ENCODE data around the gene SLC22A6. TPM values are rescaled to one million over a fixed set of nuclear protein-coding genes. Genes with fewer than 3 reads are reported as not detected.

SLC22A6 gene
- total RNA-seq, 1 donor: not detected

- Histone ChIP-seq H3K4me1 (ENCODE audit: insufficient read depth, low read length) (no peaks in the 10 kb centered on the region), H3K4me2 (ENCODE audit: insufficient read depth, low read length) (no peak within 1 kb of the TSS), H3K27ac (ENCODE audit: low read depth, low read length) (no peak within 1 kb of the TSS), H3K36me3 (ENCODE audit: insufficient read depth, low read length) (no peaks in the 10 kb centered on the region), H3K9me3 (ENCODE audit: low read depth, low read length) (no peaks in the 10 kb centered on the region), H4K20me1 (ENCODE audit: insufficient read depth, low read length) (no peaks in the 10 kb centered on the region), H3K79me2 (ENCODE audit: insufficient read depth, low read length) (no peaks in the 10 kb centered on the region), H3K4me3 (ENCODE audit: insufficient read depth, low read length) (no peak within 1 kb of the TSS), H3K27me3 (ENCODE audit: insufficient read depth, low read length) (peaks cover 9% of the 10 kb centered on the region), H2AFZ (ENCODE audit: low read length) (no peak within 1 kb of the TSS)
- no peak for TF ChIP-seq CTCF (IDR thresholded peaks at IDR 0.05; ENCODE audit: extremely low read depth, low read depth, low read length)
- no peak for DNase-seq (ENCODE audit: insufficient read length, low spot score, missing footprints)
These were observed 30.9 kb upstream of the SLC22A6 start, which contains the start of gene SLC22A8 for GRCh38 chr11:63015521-63016215. Gene SLC22A8, minus strand, starts transcription at chr11:63015841. Its CDS starts 883 bp downstream, at chr11:63014958.

- Histone ChIP-seq H3K79me2 (ENCODE audit: insufficient read depth, low read length) (no peaks in the 10 kb centered on the region), H2AFZ (ENCODE audit: low read length) (no peak overlapping the region), H3K27me3 (ENCODE audit: insufficient read depth, low read length) (peaks cover 9% of the 10 kb centered on the region), H4K20me1 (ENCODE audit: insufficient read depth, low read length) (no peaks in the 10 kb centered on the region), H3K36me3 (ENCODE audit: insufficient read depth, low read length) (no peaks in the 10 kb centered on the region), H3K4me3 (ENCODE audit: insufficient read depth, low read length) (no peak overlapping the region), H3K27ac (ENCODE audit: low read depth, low read length) (no peak overlapping the region), H3K9me3 (ENCODE audit: low read depth, low read length) (no peaks in the 10 kb centered on the region), H3K4me2 (ENCODE audit: insufficient read depth, low read length) (no peak overlapping the region), H3K4me1 (ENCODE audit: insufficient read depth, low read length) (no peaks in the 10 kb centered on the region)
- DNase-seq (ENCODE audit: insufficient read length, low spot score, missing footprints): no peak
- TF ChIP-seq CTCF (IDR thresholded peaks at IDR 0.05; ENCODE audit: extremely low read depth, low read depth, low read length): no peak
These were observed 29.8 kb upstream of the SLC22A6 start for GRCh38 chr11:63014408-63015055.

- no peak for DNase-seq (ENCODE audit: insufficient read length, low spot score, missing footprints)
- Histone ChIP-seq H3K4me3 (ENCODE audit: insufficient read depth, low read length) (no peak overlapping the region), H3K4me2 (ENCODE audit: insufficient read depth, low read length) (no peak overlapping the region), H4K20me1 (ENCODE audit: insufficient read depth, low read length) (no peaks in the 10 kb centered on the region), H3K79me2 (ENCODE audit: insufficient read depth, low read length) (no peaks in the 10 kb centered on the region), H3K4me1 (ENCODE audit: insufficient read depth, low read length) (no peaks in the 10 kb centered on the region), H3K9me3 (ENCODE audit: low read depth, low read length) (no peaks in the 10 kb centered on the region), H3K27ac (ENCODE audit: low read depth, low read length) (no peak overlapping the region), H3K27me3 (ENCODE audit: insufficient read depth, low read length) (peaks cover 7% of the 10 kb centered on the region), H3K36me3 (ENCODE audit: insufficient read depth, low read length) (no peaks in the 10 kb centered on the region), H2AFZ (ENCODE audit: low read length) (no peak overlapping the region)
- no peak for TF ChIP-seq CTCF (IDR thresholded peaks at IDR 0.05; ENCODE audit: extremely low read depth, low read depth, low read length)
These were observed 28.1 kb upstream of the SLC22A6 start for GRCh38 chr11:63012839-63013238.

GRCh38 chr11:63012430-63012829 is 27.7 kb upstream of the SLC22A6 start:
- H3K9me3 ChIP-seq (ENCODE audit: low read depth, low read length): no peaks in the 10 kb centered on the region
- H3K27me3 ChIP-seq (ENCODE audit: insufficient read depth, low read length): peaks cover 7% of the 10 kb centered on the region
- H3K27ac ChIP-seq (ENCODE audit: low read depth, low read length): no peak overlapping the region
- no peak overlapping the region for H3K4me3 ChIP-seq (ENCODE audit: insufficient read depth, low read length)
- H4K20me1 ChIP-seq (ENCODE audit: insufficient read depth, low read length): no peaks in the 10 kb centered on the region
- no peaks in the 10 kb centered on the region for H3K36me3 ChIP-seq (ENCODE audit: insufficient read depth, low read length)
- no peak overlapping the region for H2AFZ ChIP-seq (ENCODE audit: low read length)
- H3K79me2 ChIP-seq (ENCODE audit: insufficient read depth, low read length): no peaks in the 10 kb centered on the region
- H3K4me1 ChIP-seq (ENCODE audit: insufficient read depth, low read length): no peaks in the 10 kb centered on the region
- H3K4me2 ChIP-seq (ENCODE audit: insufficient read depth, low read length): no peak overlapping the region
- no peak for TF ChIP-seq CTCF (IDR thresholded peaks at IDR 0.05; ENCODE audit: extremely low read depth, low read depth, low read length)
- DNase-seq (ENCODE audit: insufficient read length, low spot score, missing footprints): no peak

All from osteoblast (primary cell).